Stomach (tissue), 9 donors: ENCODE measurements around the gene TOMM20L. TPM values are rescaled to one million over a fixed set of nuclear protein-coding genes. Genes with fewer than 3 reads are reported as not detected.

Experiments
- DNase-seq, 2 donors: peaks; one replicate each; pipeline versions ENCODE4 v3.0.0 to v3.0.0-alpha.2; 2013 to 2019
- H3K27ac ChIP-seq, 5 donors: fragments of 200-600 bp in 4 of 5; sonication (generic) in 4 of 5; one replicate each; pipeline ENCODE4 v1.5.1; 2013 to 2019; ENCODE audit warnings: mild to moderate bottlenecking in 1 of 5, moderate library complexity in 1 of 5
- H3K27me3 ChIP-seq, 3 donors: fragments of 200-600 bp; sonication (generic); one replicate each; pipeline ENCODE4 v1.5.1; 2017 to 2019; ENCODE audit warnings: mixed run types in 1 of 3
- H3K36me3 ChIP-seq, 4 donors: fragments of 200-600 bp; sonication (generic); 1 replicate in 3 of 4; 2 replicates in 1 of 4; pipeline ENCODE4 v1.5.1; 2016 to 2019
- H3K4me1 ChIP-seq, 4 donors: fragments of 200-600 bp; sonication (generic); one replicate each; pipeline ENCODE4 v1.5.1; 2016 to 2019
- H3K4me3 ChIP-seq, 4 donors: fragments of 200-600 bp; sonication (generic) in 3 of 4; one replicate each; pipeline ENCODE4 v1.5.1; 2016 to 2019; ENCODE audit warnings: mild to moderate bottlenecking in 1 of 4
- H3K9me3 ChIP-seq, 4 donors: fragments of 200-600 bp; sonication (generic); one replicate each; pipeline ENCODE4 v1.5.1; 2016 to 2019
- EP300 ChIP-seq: sonication (generic); formaldehyde crosslinking; IDR thresholded peaks from one replicate; pipeline ENCODE4 v1.6.1; 2017; ENCODE audit warnings: antibody characterized with exemption
- POLR2A ChIP-seq, 4 donors: fragments of 450-650 bp; IDR thresholded peaks; one replicate each; pipeline ENCODE4 v1.6.1; 2016; ENCODE audit warnings: antibody characterized with exemption in 4 of 4, control low read depth in 2 of 4, mild to moderate bottlenecking in 1 of 4, moderate library complexity in 1 of 4
- POLR2AphosphoS5 ChIP-seq, 3 donors: sonication (generic); formaldehyde crosslinking; IDR thresholded peaks; one replicate each; pipeline ENCODE4 v1.6.1; 2016; ENCODE audit warnings: antibody characterized with exemption in 3 of 3
- WGBS, 5 donors: extraction: QIAGEN DNeasy Blood & Tissue Kit in 3 of 5; methylation state at CpG; one replicate each; pipeline versions ENCODE4 v1.1.5 to v1.1.7; 2013 to 2018; 5-methylcytosine and 5-hydroxymethylcytosine counted together
- intact Hi-C: fragments of 100-400 bp; cut with DNase I; formaldehyde crosslinking; loops from one replicate; pipeline ENCODE4 v1.15.1; 2023; ENCODE audit warnings: low total_unique reads
- polyA plus RNA-seq, 3 donors: library from polyadenylated mRNA; stranded (reverse); fragments of 200-250 nt; gene quantifications; one replicate each; pipeline ENCODE4 v1.2.3, GENCODE V29; 2013
- total RNA-seq, 5 donors: library from RNA; depleted of rRNA; stranded (reverse); fragments of >200 nt; gene quantifications; one replicate each; pipeline versions ENCODE4 v1.1.0 to v1.2.3, GENCODE V29; 2014 to 2016
- TF ChIP-seq, protein P1 (sequence below), 7 experiments: fragments of 450-650 bp in 4 of 7; fragments of 200-600 bp in 3 of 7; sonication (generic) in 3 of 7; IDR thresholded peaks; one replicate each; pipeline ENCODE4 v1.5.1; 2016 to 2019; ENCODE audit warnings: antibody characterized with exemption in 7 of 7, control low read depth in 2 of 7, mild to moderate bottlenecking in 1 of 7
- donor health status: healthy with polysubstance abuse.
- donor health status: Bipolar disorder and iron deficiency.
- donor health status: healthy.

Gene TOMM20L
- total and polyA plus RNA-seq, 8 donors: not detected

DNA sequence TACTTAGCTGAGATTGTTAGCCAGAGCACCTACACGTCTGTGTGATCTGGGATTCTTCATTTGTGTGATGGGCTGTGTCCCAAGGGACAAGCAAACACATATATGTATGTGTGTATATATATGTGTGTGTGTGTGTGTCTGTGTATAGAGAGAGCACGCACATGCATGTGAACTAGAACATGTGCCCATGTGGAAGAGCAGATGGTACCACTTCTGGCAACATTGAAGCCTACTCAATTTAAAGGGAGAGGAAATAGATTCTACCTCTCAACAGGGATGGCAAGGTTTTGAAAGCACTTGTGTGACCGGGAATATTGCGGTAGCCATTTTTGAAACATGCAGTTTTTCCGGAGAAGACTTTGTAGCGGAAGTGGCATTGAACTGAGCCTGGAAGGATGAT is 1.4 kb downstream of the TOMM20L start:
- no peak overlapping the region for H3K4me3 ChIP-seq
- H3K9me3 ChIP-seq: no peaks in the 10 kb centered on the region
- no peak for DNase-seq
- H3K27me3 ChIP-seq: no peaks in the 10 kb centered on the region
- peaks cover 6 to 21% (median 14%) of the 10 kb centered on the region in 4 donors for H3K4me1 ChIP-seq
- intact Hi-C loops: no loop called here
- 93 to 95% (median 94%) methylated on average over 6 of the region's 6 CpGs for WGBS, 5 donors
- TF ChIP-seq, protein P1, sequence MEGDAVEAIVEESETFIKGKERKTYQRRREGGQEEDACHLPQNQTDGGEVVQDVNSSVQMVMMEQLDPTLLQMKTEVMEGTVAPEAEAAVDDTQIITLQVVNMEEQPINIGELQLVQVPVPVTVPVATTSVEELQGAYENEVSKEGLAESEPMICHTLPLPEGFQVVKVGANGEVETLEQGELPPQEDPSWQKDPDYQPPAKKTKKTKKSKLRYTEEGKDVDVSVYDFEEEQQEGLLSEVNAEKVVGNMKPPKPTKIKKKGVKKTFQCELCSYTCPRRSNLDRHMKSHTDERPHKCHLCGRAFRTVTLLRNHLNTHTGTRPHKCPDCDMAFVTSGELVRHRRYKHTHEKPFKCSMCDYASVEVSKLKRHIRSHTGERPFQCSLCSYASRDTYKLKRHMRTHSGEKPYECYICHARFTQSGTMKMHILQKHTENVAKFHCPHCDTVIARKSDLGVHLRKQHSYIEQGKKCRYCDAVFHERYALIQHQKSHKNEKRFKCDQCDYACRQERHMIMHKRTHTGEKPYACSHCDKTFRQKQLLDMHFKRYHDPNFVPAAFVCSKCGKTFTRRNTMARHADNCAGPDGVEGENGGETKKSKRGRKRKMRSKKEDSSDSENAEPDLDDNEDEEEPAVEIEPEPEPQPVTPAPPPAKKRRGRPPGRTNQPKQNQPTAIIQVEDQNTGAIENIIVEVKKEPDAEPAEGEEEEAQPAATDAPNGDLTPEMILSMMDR (IDR thresholded peaks at IDR 0.05): no peak
- TF ChIP-seq POLR2AphosphoS5 (IDR thresholded peaks at IDR 0.05): no peak
- no peak for TF ChIP-seq EP300
- no peak for TF ChIP-seq POLR2A (IDR thresholded peaks at IDR 0.05)
- H3K27ac ChIP-seq: no peak overlapping the region
- no peaks in the 10 kb centered on the region for H3K36me3 ChIP-seq

DNA sequence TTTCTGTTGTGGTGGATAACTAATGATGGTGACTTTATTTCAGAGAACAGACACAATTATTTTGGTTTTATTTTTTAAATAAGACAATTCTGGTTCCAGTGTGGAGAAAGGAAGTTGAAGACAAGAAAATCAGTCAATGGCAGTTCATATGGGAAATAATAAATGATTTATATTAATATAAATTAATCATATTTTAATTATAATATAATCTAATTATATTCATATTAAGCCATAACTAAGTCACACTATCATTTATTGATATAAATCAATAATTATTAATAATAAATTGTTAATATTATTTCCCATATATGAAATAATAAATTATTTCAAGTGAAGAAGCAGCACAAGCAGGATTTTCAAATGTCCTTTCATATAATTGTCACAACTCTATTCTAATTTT is 2.8 kb downstream of the TOMM20L start:
- Histone ChIP-seq H3K27ac (no peak overlapping the region), H3K9me3 (no peaks in the 10 kb centered on the region), H3K36me3 (no peaks in the 10 kb centered on the region), H3K27me3 (no peaks in the 10 kb centered on the region), H3K4me3 (no peak overlapping the region), H3K4me1 (peaks cover 6 to 21% (median 14%) of the 10 kb centered on the region in 4 donors)
- no peak for DNase-seq
- intact Hi-C loops: no loop called here
- TF ChIP-seq EP300: no peak
- TF ChIP-seq POLR2A (IDR thresholded peaks at IDR 0.05): no peak
- TF ChIP-seq, protein P1 (IDR thresholded peaks at IDR 0.05): no peak
- TF ChIP-seq POLR2AphosphoS5 (IDR thresholded peaks at IDR 0.05): no peak

DNA sequence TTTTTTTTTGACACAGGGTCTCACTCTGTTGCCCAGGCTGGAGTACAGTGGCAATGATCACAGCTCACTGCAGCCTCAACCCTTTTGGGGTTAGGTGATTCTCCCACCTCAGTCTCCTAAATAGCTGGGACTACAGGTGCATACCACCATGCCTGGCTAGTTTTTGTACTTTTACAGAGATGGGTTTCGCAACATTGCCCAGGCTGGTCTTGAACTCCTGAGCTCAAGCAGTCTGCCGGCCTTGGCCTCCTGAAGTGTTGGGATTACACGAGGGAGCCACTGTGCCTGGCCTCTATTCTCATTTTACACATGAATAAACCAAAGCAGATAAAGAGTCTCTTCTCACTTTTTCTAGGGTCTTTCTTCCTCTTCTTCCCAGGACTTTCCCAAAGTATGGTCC is 3.2 kb downstream of the TOMM20L start:
- no peak overlapping the region for H3K4me3 ChIP-seq
- H3K27me3 ChIP-seq: no peaks in the 10 kb centered on the region
- WGBS, 5 donors: 94 to 97% (median 96%) methylated on average over 3 of the region's 3 CpGs
- H3K4me1 ChIP-seq: peaks cover 6 to 21% (median 14%) of the 10 kb centered on the region in 4 donors
- TF ChIP-seq, protein P1 (IDR thresholded peaks at IDR 0.05): no peak
- TF ChIP-seq POLR2A (IDR thresholded peaks at IDR 0.05) (no peak), EP300 (no peak), POLR2AphosphoS5 (IDR thresholded peaks at IDR 0.05) (no peak)
- DNase-seq: no peak
- H3K9me3 ChIP-seq: no peaks in the 10 kb centered on the region
- intact Hi-C loops: no loop called here
- H3K27ac ChIP-seq: no peak overlapping the region
- H3K36me3 ChIP-seq: no peaks in the 10 kb centered on the region

DNA sequence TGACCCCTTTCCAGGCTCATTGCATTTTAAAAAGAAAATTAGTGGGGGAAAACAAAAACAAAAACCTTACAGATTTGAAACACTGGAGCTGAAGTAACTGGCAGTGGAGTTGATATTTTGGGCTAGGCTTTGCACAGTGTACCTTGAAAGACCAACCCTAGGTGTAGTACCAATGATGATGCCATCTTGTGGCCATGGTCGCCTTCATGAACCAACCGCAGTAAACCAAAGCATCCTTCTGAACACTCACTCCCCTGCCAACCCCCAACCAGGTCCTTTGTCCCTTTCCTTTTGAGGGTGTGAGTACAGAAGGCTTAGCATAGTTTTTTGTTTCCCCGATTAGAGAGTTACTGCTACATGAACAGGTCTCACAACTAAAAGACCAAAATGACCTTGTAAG is 5.9 kb downstream of the TOMM20L start:
- no peak overlapping the region for H3K4me3 ChIP-seq
- 82 to 91% (median 89%) methylated on average over 3 of the region's 3 CpGs for WGBS, 5 donors
- no peak for DNase-seq
- peaks cover 0 to 7% (median 4%) of the 10 kb centered on the region in 4 donors for H3K4me1 ChIP-seq
- H3K9me3 ChIP-seq: no peaks in the 10 kb centered on the region
- intact Hi-C loops: no loop called here
- no peak overlapping the region for H3K27ac ChIP-seq
- TF ChIP-seq, protein P1 (IDR thresholded peaks at IDR 0.05): no peak
- TF ChIP-seq EP300: no peak
- no peak for TF ChIP-seq POLR2AphosphoS5 (IDR thresholded peaks at IDR 0.05)
- no peak for TF ChIP-seq POLR2A (IDR thresholded peaks at IDR 0.05)
- H3K27me3 ChIP-seq: no peaks in the 10 kb centered on the region
- H3K36me3 ChIP-seq: no peaks in the 10 kb centered on the region
